Astrocyte of the spinal cord (primary cell): ENCODE measurements around the gene VRTN.

Experiments used
- DNase-seq: peaks from one replicate; pipeline ENCODE4 v3.0.0; 2011; ENCODE audit warnings: low read depth, low spot score
- H3K4me3 ChIP-seq: 2 replicates; pipeline ENCODE4 v1.5.1; 2011; ENCODE audit warnings: low read depth, mild to moderate bottlenecking, low read length, moderate library complexity
- CTCF ChIP-seq: IDR thresholded peaks from 2 replicates; pipeline ENCODE4 v1.5.1; 2012; ENCODE audit warnings: low read depth, mild to moderate bottlenecking, low read length, inconsistent platforms
- in situ Hi-C: cut with HindIII; loops from 2 replicates; pipeline ENCODE4 v1.10.0; 2017; ENCODE audit warnings: low sequenced_read_pairs

VRTN gene

GRCh38 chr14:74408870-74409269, 60.6 kb downstream of the VRTN start:
- in situ Hi-C loops: no loop called here
- DNase-seq: no peak
- TF ChIP-seq CTCF: no peak

GRCh38 chr14:74409441-74409840, 61.2 kb downstream of the VRTN start:
- in situ Hi-C loops: no loop called here
- no peak for DNase-seq
- no peak overlapping the region for H3K4me3 ChIP-seq
- TF ChIP-seq CTCF: no peak

More at GRCh38 chr14:74408870-74409269, 60.6 kb downstream of the VRTN start:
- no peak overlapping the region for H3K4me3 ChIP-seq
